Articular chondrocyte of knee joint (primary cell): ENCODE data around the gene RBP5. TPM values are rescaled to one million over a fixed set of nuclear protein-coding genes. Genes with fewer than 3 reads are reported as not detected.

ENCODE experiments used
- small RNA-seq: library from RNA; depleted of rRNA; stranded (forward); fragments of <200 nt; gene quantifications from one replicate; pipeline ENCODE3, GENCODE V24; 2012
- total RNA-seq: library from RNA; depleted of rRNA; stranded (reverse); fragments of >200 nt; gene quantifications from 2 replicates; pipeline ENCODE4 v1.2.3, GENCODE V29; 2012

The RBP5 gene
- not detected in 2 replicates for total RNA-seq

GRCh38 chr12:7128681-7129286 lies at the start of gene RBP5:
TSS of gene RBP5 (minus strand) at chr12:7128889. CDS start at chr12:7128775, 114 bp downstream.

GRCh38 chr12:7129872-7130691 lies 1.4 kb upstream of the RBP5 start, which contains the start of gene CLSTN3:
TSS of gene CLSTN3 (plus strand) at chr12:7130371. CDS start at chr12:7130649, 278 bp downstream.

DNA sequence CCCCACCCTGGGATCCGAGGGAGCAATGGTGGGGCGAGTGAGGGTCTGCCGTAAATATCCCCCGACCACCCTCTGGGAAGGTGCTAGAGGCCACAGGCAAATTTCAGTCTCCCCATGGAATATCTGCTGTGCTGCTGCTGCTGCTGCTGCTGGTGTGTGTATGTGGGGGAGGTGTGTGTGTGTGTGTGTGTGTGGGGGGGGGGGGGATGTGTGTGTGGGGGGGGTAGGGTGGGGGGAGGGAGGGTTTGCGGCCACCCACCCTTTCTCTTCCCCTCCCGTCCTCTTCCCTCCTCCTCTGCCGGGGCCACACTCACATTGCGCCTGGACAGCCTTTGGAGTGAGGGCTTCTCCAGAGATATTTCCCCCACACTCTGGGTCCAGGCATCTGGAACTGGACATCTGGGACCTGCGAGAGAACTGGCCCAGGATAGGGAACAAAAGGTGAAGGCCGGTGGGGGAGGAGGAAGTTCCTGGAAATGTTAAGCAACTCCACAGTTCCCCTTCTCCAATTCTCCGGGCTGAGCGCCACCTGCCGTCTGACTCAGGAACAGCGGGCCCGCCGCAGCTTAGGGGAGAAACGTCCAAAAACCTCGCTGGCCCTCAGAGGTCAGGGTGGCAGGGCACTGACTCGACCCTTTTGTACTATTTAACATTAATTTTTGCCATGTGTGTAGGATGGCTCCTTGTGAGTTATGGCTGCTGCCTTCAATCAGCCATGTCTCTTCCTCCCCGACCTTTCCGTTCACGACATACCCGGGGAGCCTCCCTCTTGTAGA lies 19.7 kb downstream of the RBP5 start, which contains the start of gene C1RL:
Gene C1RL, minus strand, starts transcription at position 419 of the 776 bp plus-strand sequence. Its CDS starts 34 bp downstream, at position 385.

DNA sequence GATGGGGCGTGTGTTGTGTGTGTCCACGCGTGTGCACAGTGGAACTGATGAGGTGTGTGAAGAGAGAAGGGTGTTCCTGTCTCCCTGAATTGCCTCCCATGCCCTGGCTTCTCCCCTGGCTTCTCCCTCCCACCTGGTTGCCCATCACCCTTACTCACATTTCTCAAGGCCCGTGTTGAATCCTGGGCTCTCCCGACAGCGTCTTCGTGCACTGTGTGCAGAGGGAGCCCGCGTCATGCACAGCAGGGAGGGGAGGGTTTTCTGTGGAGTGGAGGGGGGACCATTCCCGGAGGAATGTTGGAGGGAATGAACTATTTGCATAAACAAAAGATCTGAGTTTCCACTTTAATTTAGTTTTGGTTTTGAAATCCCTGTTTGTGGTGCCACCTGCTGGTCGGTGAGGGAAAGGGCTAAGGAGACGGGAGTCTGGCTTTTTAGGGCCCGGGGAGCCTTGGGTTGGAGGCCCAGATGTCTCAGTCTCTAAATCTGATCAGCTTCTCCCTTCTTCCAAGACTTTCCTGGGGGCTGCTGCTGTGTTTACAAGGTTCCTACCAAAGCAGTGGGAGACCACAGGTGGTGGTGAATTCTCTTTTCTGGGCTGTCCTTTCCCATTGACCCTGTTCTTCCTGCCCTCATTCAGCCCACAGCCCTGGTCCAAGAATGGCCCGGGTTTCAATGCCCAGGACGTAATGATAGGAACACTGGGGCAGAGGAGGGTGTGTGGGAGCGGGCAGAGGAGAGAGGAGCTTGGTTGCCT lies 36.3 kb downstream of the RBP5 start, which contains the start of gene C1R:
Gene C1R, minus strand, starts transcription at position 217 of the 757 bp plus-strand sequence. Its CDS starts 57 bp downstream, at position 160.

Small RNA genes within 50 kb of the gene (small RNA-seq; reads per million reads assigned to genes)
- not detected for gene RNU6-485P

Other genes with a start within 250 kb of the RBP5 start
- 9.6 and 9.8 TPM in 2 replicates for gene LRRC23, start 224.1 kb downstream of the RBP5 start, total RNA-seq
- 13.0 and 16.3 TPM in 2 replicates for gene ENO2, start 214.3 kb downstream of the RBP5 start, total RNA-seq
- gene ATN1, start 200.9 kb downstream of the RBP5 start, total RNA-seq = 9.7 and 12.5 TPM in 2 replicates
- gene RNU7-1, start 185.1 kb downstream of the RBP5 start, total RNA-seq = not detected in 2 replicates
- 120 TPM in 2 replicates for gene C12orf57, start 184.9 kb downstream of the RBP5 start, total RNA-seq
- 0.43 and 0.91 TPM in 2 replicates for gene PTPN6, start 177.5 kb downstream of the RBP5 start, total RNA-seq
- 134 and 183 TPM in 2 replicates for gene PHB2, start 158.2 kb downstream of the RBP5 start, total RNA-seq
- gene EMG1, start 158.0 kb downstream of the RBP5 start, total RNA-seq = 29.0 and 30.4 TPM in 2 replicates
- gene LPCAT3, start 110.4 kb downstream of the RBP5 start, total RNA-seq = 11.5 and 18.2 TPM in 2 replicates
- gene C1S, start 68.2 kb downstream of the RBP5 start, total RNA-seq = 381 and 511 TPM in 2 replicates
- 330 and 427 TPM in 2 replicates for gene C1R, start 36.4 kb downstream of the RBP5 start, total RNA-seq
- 62.4 and 72.3 TPM in 2 replicates for gene C1RL, start 19.7 kb downstream of the RBP5 start, total RNA-seq
- gene CLSTN3, start 1.5 kb upstream of the RBP5 start, total RNA-seq = 8.9 and 10.5 TPM in 2 replicates
- 25.9 and 30.8 TPM in 2 replicates for gene PEX5, start 60.8 kb upstream of the RBP5 start, total RNA-seq
- gene ACSM4, start 175.2 kb upstream of the RBP5 start, total RNA-seq = not detected in 2 replicates